K562 (cell line): ENCODE results near the gene ZNF790. TPM values are rescaled to one million over a fixed set of nuclear protein-coding genes. Genes with fewer than 3 reads are reported as not detected.

ENCODE experiments used
- FOXM1 ChIP-seq, 2 experiments: fragments of 450-650 bp in 1 of 2; sonication (generic) in 1 of 2; formaldehyde crosslinking in 1 of 2; IDR thresholded peaks; 2 replicates each; pipeline versions ENCODE4 v1.6.1 to v1.9.0; 2017 to 2022; ENCODE audit warnings: low read depth in 2 of 2, mild to moderate bottlenecking in 2 of 2, missing genetic modification reagents in 1 of 2, moderate library complexity in 1 of 2
- MECOM ChIP-seq: fragments of 250-450 bp; sonication (Bioruptor Pico); IDR thresholded peaks from 2 replicates; pipeline ENCODE4 v1.8.0; 2022; ENCODE audit warnings: inconsistent platforms
- NFIX ChIP-seq: fragments of 250-450 bp; sonication (Bioruptor Pico); IDR thresholded peaks from 2 replicates; pipeline ENCODE4 v1.4.0; 2020; ENCODE audit warnings: low read depth, mild to moderate bottlenecking, moderate library complexity
- RNF2 ChIP-seq: sonication (generic); IDR thresholded peaks from 2 replicates; pipeline ENCODE4 v1.6.1; 2016
- SAFB ChIP-seq: fragments of 200-400 bp; formaldehyde crosslinking; IDR thresholded peaks from 2 replicates; pipeline ENCODE4 v1.6.1; 2017; ENCODE audit warnings: low read depth, low read length, borderline replicate concordance
- TSC22D4 ChIP-seq: fragments of 450-650 bp; IDR thresholded peaks from 2 replicates; pipeline ENCODE4 v1.6.1; 2016; ENCODE audit warnings: missing genetic modification characterization, missing biosample characterization, control low read depth
- ZBTB34 ChIP-seq: fragments of 250-450 bp; sonication (Bioruptor Pico); IDR thresholded peaks from 2 replicates; pipeline ENCODE4 v1.8.0; 2021; ENCODE audit warnings: mild to moderate bottlenecking, moderate library complexity
- ZNF347 ChIP-seq: fragments of 450-650 bp; formaldehyde crosslinking; IDR thresholded peaks from 2 replicates; pipeline ENCODE4 v1.4.0; 2020; ENCODE audit warnings: low read depth, mild to moderate bottlenecking, moderate library complexity
- ZNF764 ChIP-seq: fragments of 250-450 bp; sonication (Bioruptor Pico); IDR thresholded peaks from 2 replicates; pipeline ENCODE4 v1.4.0; 2020; ENCODE audit warnings: low read depth, mild to moderate bottlenecking, moderate library complexity
- polyA plus RNA-seq, 8 experiments: library from polyadenylated mRNA; depleted of rRNA in 4 of 8; stranded (reverse) in 5 of 8; unstranded in 3 of 8; fragments of >200 nt; fragmentation: Nextera tagmentation in 2 of 8; fragmentation: Illumina TruSeq in 1 of 8; extraction: Ambion mirVana in 2 of 8; extraction: Trizol in 1 of 8; gene quantifications; 2 replicates each; pipeline versions ENCODE4 v1.2.1 to v1.2.3, GENCODE V29; 2011 to 2014; ENCODE audit warnings: inconsistent platforms in 1 of 8, missing spikeins in 1 of 8
- total RNA-seq, 7 experiments: library from RNA; depleted of rRNA in 6 of 7; stranded (reverse); fragments of >200 nt in 6 of 7; fragmentation: Illumina TruSeq in 2 of 7; extraction: Trizol in 2 of 7; gene quantifications; 2 replicates each; pipeline versions ENCODE4 v1.2.1 to v1.2.3, GENCODE V29; 2011 to 2021; ENCODE audit warnings: low replicate concordance in 1 of 7
- TF ChIP-seq, protein P1 (sequence below): IDR thresholded peaks from 2 replicates; pipeline ENCODE4 v1.6.1; 2014; ENCODE audit warnings: antibody characterized with exemption
- TF ChIP-seq, protein P2 (sequence below): fragments of 250-450 bp; sonication (Bioruptor Pico); IDR thresholded peaks from 2 replicates; pipeline ENCODE4 v1.6.1; 2021; ENCODE audit warnings: mild to moderate bottlenecking
- TF ChIP-seq, protein P3 (sequence below), 2 experiments: IDR thresholded peaks in 1 of 2; conservative IDR thresholded peaks in 1 of 2; 2 replicates each; pipeline ENCODE4 v1.6.1; 2016; ENCODE audit warnings: low read depth in 2 of 2, mild to moderate bottlenecking in 1 of 2, missing compliant biosample characterization in 1 of 2, missing genetic modification characterization in 1 of 2, moderate library complexity in 1 of 2
- TF ChIP-seq, protein P4 (sequence below): fragments of 450-650 bp; formaldehyde crosslinking; IDR thresholded peaks from 2 replicates; pipeline ENCODE4 v1.4.0; 2022; ENCODE audit warnings: missing genetic modification characterization
- TF ChIP-seq, protein P5 (sequence below): fragments of 450-650 bp; formaldehyde crosslinking; conservative IDR thresholded peaks from 2 replicates; pipeline ENCODE4 v1.4.0; 2022; ENCODE audit warnings: mild to moderate bottlenecking, missing genetic modification characterization

The ZNF790 gene
- total and polyA plus RNA-seq, 9 of the 15 experiments (the other 6 are each of a cell fraction or from before 2014, with no cell fraction given) = 0.33 to 1.7 (median 0.53) TPM

DNA sequence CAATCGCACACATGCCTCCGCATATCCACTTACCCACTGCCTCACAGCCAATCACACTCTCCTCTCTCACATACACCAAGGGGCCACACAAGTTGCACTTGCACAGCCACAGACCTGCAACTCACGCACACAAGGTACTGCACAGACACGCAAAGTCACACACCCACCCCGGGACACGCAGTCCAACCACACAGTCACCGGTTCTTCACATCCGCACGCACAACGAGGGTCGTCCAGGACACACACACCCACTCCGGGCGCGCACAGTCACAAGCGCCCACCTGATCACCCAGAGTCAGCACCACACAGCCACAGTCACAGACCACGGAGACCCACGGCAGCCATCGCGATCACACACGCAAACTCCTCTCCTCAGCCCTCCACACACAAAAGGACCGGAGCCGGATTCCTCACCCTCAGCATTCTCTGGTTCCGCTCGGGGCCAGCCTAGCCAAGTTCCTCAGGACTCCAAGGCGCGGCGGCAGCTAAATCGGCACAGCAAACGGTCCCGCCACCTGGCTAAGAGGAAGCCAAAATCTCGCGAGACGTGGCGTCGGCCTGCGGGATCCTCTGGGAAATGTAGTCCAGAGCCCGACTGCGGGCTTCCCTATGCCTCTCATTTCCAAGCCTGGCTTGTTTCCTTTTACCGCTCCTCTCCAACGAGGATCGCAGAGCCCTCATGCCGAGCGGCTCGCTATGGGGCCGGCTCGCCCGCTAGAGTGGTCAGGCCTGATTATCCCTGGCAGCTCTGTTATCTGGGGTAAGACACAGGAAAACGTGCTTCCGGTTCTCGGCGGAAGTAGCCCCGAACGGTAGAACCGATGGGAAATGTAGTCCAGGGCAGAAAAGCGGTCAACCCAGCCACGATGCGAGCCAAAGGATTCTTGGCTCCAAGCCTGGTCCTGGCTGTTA lies 65.6 kb downstream of the ZNF790 start, which contains the start of gene ZNF850 (continued):
- TF ChIP-seq ZBTB34 = no peak
- TF ChIP-seq SAFB = peak; percentile 70; the same call in 1 of the 2 replicates
- TF ChIP-seq, protein P1, sequence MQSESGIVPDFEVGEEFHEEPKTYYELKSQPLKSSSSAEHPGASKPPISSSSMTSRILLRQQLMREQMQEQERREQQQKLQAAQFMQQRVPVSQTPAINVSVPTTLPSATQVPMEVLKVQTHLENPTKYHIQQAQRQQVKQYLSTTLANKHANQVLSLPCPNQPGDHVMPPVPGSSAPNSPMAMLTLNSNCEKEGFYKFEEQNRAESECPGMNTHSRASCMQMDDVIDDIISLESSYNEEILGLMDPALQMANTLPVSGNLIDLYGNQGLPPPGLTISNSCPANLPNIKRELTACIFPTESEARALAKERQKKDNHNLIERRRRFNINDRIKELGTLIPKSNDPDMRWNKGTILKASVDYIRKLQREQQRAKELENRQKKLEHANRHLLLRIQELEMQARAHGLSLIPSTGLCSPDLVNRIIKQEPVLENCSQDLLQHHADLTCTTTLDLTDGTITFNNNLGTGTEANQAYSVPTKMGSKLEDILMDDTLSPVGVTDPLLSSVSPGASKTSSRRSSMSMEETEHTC = no peak
- TF ChIP-seq NFIX (CRISPR knock-in tag) = no peak
- 0 out of 2 replicates have a peak, but pooled peaks have one; percentile 48 for TF ChIP-seq RNF2
- TF ChIP-seq, protein P2, sequence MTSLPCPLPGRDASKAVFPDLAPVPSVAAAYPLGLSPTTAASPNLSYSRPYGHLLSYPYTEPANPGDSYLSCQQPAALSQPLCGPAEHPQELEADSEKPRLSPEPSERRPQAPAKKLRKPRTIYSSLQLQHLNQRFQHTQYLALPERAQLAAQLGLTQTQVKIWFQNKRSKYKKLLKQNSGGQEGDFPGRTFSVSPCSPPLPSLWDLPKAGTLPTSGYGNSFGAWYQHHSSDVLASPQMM (CRISPR knock-in tag) = no peak
- TF ChIP-seq MECOM = no peak
- TF ChIP-seq, protein P3, sequence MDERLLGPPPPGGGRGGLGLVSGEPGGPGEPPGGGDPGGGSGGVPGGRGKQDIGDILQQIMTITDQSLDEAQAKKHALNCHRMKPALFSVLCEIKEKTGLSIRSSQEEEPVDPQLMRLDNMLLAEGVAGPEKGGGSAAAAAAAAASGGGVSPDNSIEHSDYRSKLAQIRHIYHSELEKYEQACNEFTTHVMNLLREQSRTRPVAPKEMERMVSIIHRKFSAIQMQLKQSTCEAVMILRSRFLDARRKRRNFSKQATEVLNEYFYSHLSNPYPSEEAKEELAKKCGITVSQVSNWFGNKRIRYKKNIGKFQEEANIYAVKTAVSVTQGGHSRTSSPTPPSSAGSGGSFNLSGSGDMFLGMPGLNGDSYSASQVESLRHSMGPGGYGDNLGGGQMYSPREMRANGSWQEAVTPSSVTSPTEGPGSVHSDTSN (CRISPR knock-in tag; IDR thresholded peaks at IDR 0.05; ENCODE audit: low read depth) = no peak
- TF ChIP-seq, protein P3 (tag; conservative IDR thresholded peaks at IDR 0.05; ENCODE audit: low read depth) = no peak
- TF ChIP-seq ZNF764 (CRISPR knock-in tag) = no peak
- TF ChIP-seq, protein P4, sequence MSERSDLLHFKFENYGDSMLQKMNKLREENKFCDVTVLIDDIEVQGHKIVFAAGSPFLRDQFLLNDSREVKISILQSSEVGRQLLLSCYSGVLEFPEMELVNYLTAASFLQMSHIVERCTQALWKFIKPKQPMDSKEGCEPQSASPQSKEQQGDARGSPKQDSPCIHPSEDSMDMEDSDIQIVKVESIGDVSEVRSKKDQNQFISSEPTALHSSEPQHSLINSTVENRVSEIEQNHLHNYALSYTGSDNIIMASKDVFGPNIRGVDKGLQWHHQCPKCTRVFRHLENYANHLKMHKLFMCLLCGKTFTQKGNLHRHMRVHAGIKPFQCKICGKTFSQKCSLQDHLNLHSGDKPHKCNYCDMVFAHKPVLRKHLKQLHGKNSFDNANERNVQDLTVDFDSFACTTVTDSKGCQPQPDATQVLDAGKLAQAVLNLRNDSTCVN (CRISPR knock-in tag) = no peak
- no peak for TF ChIP-seq ZNF347 (CRISPR knock-in tag)
- no peak for TF ChIP-seq TSC22D4 (tag)
- TF ChIP-seq FOXM1 (IDR thresholded peaks at IDR 0.05; ENCODE audit: low read depth) = no peak
- TF ChIP-seq FOXM1 (CRISPR knock-in tag; IDR thresholded peaks at IDR 0.05; ENCODE audit: low read depth) = no peak
- TF ChIP-seq, protein P5, sequence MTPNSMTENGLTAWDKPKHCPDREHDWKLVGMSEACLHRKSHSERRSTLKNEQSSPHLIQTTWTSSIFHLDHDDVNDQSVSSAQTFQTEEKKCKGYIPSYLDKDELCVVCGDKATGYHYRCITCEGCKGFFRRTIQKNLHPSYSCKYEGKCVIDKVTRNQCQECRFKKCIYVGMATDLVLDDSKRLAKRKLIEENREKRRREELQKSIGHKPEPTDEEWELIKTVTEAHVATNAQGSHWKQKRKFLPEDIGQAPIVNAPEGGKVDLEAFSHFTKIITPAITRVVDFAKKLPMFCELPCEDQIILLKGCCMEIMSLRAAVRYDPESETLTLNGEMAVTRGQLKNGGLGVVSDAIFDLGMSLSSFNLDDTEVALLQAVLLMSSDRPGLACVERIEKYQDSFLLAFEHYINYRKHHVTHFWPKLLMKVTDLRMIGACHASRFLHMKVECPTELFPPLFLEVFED = peak; percentile 40; the same call in 1 of the 2 replicates
